ENCODE measurements around the gene CLEC4D.

DNA sequence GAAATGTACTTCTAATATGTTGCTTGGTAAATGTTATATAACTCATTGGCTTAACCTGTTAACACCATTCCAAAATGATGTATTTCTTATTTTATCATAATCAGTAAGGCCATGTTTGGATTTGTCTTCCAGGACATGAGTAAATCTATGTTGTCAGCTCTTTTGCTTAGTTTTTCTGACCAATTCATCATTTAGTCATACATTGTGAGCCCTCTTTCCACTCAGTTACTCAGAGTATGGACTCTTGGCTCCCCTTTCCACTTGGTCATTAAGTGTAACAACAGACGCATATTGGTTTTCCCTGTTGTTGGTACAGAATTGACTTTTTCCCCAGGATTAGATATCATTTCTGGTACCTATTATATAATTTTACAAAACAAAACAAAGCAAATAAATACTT, 9.0 kb upstream of the CLEC4D start:
- TF ChIP-seq CREB1 (CRISPR knock-in tag; IDR thresholded peaks at IDR 0.05; ENCODE audit: low read depth), result no peak
- no peak for TF ChIP-seq CTCF (conservative IDR thresholded peaks at IDR 0.05; ENCODE audit: low read depth in 2 of 2)

Measured in GM23338 (cell line).